Skin epidermis (tissue), 12 donors: ENCODE results near the gene ZFAND2A.
"Not testable (repeated sequence)": the region's sequence is repeated elsewhere in the genome, so short reads cannot be mapped to it uniquely, and the experiment has no call there.

ENCODE experiments used
- H3K27ac ChIP-seq, 21 experiments: fragments of 200-600 bp; sonication (generic) in 11 of 21; one replicate each; pipeline ENCODE4 v1.5.0; 2020; ENCODE audit warnings: mild to moderate bottlenecking in 3 of 21, inconsistent platforms in 2 of 21, moderate library complexity in 2 of 21
- H3K4me3 ChIP-seq, 7 experiments: fragments of 200-600 bp; sonication (generic) in 2 of 7; one replicate each; pipeline ENCODE4 v1.5.0; 2020; ENCODE audit warnings: inconsistent platforms in 2 of 7, mild to moderate bottlenecking in 2 of 7, moderate library complexity in 1 of 7

ZFAND2A gene

DNA sequence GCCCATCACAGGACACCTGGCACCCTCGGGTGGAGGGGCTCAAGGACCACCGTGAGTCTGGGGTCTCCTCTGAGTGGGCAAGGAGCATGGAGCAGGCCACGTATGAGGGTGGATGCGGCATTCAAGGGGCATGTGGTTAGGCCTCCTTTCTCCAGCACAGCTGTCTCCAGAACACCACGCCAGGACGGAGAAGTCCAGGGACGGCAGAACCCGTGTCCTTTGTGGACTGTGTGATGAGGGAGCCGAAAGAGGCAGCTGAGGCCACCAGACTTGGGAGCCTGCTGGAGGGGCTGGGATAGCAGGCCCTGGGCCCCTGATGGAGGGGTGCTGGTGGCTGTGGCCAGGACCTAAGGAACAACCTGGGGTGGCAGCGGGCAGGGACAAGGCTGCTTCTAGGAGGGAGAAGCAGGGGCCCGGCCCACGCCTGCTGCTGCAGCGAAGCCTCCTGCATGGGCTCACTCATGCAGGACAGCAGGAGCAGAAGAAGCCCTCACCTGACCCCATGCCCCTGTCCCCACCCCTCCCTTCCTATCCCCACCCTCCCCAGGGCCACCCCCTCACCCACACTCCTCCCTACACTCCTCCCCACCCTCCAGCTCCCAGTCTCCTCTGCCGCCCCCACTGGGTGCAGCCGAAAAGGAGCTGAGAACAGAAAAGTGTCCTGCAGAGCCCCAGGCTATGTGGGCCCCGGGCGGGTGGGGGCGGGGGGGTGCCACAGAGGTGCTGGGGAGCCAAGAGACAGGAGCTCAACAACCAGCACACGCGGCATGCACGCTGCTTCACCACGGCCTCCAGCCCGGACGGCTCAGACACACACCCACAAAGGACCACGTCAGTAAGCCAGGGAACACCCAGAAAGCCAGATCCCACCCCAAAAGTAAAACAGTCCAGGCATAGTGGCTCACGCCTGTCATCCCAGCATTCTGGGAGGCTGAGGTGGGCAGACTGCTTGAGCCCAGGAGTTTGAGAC lies 29.7 kb downstream of the ZFAND2A start:
- no peak overlapping the region for H3K4me3 ChIP-seq
- H3K27ac ChIP-seq: no peak overlapping the region

DNA sequence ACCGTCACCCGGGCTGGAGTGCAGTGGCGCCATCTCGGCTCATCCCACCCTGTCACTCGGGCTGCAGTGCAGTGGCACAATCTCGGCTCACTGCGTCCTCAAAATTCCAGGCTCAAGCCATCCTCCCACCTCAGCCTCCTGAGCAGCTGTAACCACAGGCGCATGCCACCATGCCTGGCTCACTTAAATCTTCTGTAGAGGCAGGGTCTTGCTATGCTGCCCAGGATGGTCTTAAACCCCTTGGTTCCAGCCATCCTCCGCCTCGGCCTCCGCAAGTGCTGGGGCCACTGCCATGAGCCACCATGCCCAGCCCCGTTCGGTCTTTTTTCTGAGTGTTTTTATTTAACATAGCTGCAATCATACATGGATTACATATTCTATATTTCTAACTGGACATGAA lies 30.6 kb downstream of the ZFAND2A start:
- Histone ChIP-seq H3K4me3 (no peak overlapping the region), H3K27ac (no peak overlapping the region)

GRCh38 chr7:1127001-1127400 lies 33.0 kb downstream of the ZFAND2A start:
- H3K27ac ChIP-seq: no peak overlapping the region
- H3K4me3 ChIP-seq: no peak overlapping the region

GRCh38 chr7:1125603-1125969 lies 34.4 kb downstream of the ZFAND2A start:
- H3K4me3 ChIP-seq: no peak overlapping the region
- H3K27ac ChIP-seq: no peak overlapping the region

DNA sequence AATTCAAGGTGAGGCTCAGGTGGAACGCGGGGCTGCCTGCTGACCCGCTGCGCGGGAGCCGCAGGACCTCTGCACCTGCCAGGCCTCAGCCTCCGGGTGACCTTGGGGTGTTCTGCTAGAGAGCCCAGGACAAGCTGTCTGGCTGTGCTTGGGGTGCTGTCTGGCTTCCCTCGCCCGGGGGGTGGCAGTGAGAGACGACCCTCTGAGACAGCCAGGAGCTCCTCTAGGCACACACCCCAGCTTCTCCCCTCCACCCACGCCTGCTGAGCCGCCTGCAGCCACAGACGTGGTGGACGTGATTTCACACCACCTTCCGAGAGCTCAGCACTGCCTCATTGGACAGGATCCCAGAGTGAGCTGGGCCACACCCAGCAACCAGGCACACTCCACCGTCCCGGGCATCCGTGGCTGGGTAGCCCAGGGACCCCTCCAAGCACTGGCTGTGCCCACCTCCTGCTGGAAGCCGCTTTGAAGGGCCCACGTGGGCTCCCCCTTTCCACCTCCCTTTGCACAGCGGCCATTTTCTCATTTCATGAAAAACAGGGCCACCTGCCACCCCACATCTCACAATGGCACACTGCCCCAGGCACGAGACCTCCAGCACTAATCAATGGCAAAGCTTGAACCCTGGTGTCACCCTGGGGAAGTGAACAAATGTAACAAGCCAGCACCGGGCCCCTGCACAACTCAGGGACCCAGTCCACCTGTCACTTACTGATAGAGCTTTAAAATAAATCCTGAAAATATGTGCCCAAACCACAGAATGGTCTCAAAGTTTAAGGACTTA lies 35.0 kb downstream of the ZFAND2A start:
- Histone ChIP-seq H3K27ac (peak overlapping the region in 5 of 21 experiments; percentile 3 to 31 (median 21)), H3K4me3 (no peak overlapping the region)

- Histone ChIP-seq H3K4me3 (no peak overlapping the region), H3K27ac (peak overlapping the region in 11 of 21 experiments; percentile 2 to 77 (median 54))
Observed at GRCh38 chr7:1124164-1124563, 35.8 kb downstream of the ZFAND2A start.

GRCh38 chr7:1123715-1124114 lies 36.3 kb downstream of the ZFAND2A start:
- H3K4me3 ChIP-seq: no peak overlapping the region
- peak overlapping the region in 11 of 21 experiments; percentile 2 to 77 (median 54) for H3K27ac ChIP-seq

DNA sequence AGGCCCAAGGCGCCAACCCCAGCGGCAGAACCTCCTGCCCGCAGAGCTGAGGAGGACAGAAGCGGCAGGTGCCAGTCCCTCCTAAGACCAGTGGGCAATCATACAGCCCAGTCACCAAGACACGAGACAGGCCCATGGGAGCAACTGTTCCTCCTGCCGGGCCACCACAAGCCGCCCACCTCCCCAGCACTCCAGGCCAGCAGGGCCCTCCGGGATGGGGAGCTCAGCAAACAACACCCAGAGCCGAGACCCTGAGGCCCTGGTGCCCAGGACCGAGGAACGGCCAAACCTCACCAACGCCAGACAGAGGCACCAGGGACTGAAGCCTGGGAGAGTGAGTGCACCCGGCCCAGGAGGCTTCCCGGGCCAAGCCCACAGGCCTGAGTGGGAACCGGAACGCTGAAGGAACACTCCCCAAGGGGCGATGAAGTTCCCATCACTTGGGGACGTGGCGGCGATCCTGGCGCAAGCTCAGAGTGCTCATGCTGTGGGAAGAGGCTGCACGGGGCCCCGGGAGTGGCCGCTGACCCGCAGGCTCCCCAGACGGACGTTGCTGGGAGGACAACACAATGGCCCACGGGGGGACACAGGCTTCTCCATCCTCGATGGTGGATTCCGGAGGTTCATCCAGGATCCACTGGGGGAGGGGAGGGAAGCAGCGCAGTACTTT lies 37.0 kb downstream of the ZFAND2A start:
- H3K27ac ChIP-seq: peak overlapping the region in 5 of 21 experiments; percentile 13 to 77 (median 54)
- no peak overlapping the region for H3K4me3 ChIP-seq

- peak overlapping the region in 3 of 21 experiments; percentile 13 to 77 (median 54) for H3K27ac ChIP-seq
- H3K4me3 ChIP-seq: no peak overlapping the region
Observed at GRCh38 chr7:1121886-1122831, 37.8 kb downstream of the ZFAND2A start.

GRCh38 chr7:1121476-1121875 lies 38.5 kb downstream of the ZFAND2A start:
- no peak overlapping the region for H3K27ac ChIP-seq
- H3K4me3 ChIP-seq: no peak overlapping the region

DNA sequence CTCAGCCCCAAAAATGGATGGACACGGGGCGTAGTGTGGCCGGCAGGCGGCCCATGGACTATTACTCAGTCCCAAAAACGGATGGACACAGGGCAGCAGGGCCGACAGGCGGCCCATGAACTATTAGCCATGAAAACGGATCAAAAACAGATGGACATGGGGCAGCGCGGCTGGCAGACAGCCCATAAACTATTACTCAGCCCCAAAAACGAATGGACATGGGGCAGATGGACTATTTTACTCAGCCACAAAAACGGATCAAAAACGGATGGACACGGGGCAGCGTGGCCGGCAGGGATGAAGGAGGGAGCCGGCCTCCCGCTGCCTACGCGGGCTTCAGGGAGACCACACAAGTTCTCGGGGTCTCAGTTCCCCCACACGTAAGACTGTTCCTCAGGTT lies 39.2 kb downstream of the ZFAND2A start:
- Histone ChIP-seq H3K4me3 (no peak overlapping the region), H3K27ac (no peak overlapping the region)

DNA sequence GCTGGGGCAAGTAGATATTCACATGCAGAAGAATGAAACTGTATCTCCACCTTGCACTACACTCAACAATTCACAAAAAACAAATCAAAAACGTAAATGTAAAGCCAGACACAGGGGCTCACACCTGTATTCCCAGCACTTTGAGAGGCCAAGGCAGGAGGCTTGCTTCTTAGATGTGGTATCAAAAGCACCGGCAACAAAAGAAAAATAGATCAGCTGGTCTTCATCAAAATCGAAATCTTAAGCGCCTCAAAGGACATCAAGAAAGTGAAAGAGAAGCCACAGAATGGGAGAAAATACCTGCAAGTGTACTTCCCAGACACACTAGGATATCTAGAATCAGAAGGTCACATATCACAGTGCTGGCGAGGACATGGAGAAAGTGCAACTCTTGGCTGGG lies 40.8 kb downstream of the ZFAND2A start:
- Histone ChIP-seq H3K27ac (no peak overlapping the region), H3K4me3 (no peak overlapping the region)

DNA sequence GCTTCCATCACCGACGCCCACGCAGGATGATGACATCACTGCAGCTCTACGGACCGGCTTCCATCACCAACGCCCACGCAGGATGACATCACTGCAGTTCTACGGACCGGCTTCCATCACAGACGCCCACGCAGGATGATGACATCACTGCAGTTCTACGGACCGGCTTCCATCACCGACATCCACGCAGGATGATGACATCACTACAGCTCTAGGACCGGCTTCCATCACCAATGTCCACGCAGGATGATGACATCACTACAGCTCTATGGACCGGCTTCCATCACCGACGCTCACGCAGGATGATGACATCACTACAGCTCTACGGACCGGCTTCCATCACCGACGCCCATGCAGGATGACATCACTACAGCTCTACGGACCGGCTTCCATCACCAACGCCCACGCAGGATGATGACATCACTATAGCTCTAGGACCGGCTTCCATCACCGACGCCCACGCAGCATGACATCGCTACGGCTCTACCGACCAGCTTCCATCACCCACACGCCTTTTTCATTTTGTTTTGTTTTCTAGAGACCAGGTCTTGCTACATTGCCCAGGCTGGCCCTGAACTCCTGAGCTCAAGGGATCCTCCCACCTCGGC lies 42.6 kb downstream of the ZFAND2A start:
- Histone ChIP-seq H3K27ac (no peak overlapping the region), H3K4me3 (no peak overlapping the region)

DNA sequence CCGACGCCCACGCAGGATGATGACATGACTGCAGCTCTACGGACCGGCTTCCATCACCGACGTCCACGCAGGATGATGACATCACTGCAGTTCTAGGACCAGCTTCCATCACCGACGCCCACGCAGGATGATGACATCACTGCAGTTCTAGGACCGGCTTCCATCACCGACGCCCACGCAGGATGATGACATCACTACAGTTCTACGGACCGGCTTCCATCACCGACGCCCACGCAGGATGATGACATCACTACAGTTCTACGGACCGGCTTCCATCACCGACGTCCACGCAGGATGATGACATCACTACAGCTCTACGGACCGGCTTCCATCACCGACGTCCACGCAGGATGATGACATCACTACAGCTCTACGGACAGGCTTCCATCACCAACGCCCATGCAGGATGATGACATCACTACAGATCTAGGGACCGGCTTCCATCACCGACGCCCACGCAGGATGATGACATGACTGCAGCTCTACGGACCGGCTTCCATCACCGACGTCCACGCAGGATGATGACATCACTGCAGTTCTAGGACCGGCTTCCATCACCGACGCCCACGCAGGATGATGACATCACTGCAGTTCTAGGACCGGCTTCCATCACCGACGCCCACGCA lies 43.5 kb downstream of the ZFAND2A start:
- H3K4me3 ChIP-seq, H3K27ac ChIP-seq: not testable (repeated sequence)

- not testable (repeated sequence) for H3K27ac ChIP-seq, H3K4me3 ChIP-seq
Observed at GRCh38 chr7:1115171-1116045, 44.6 kb downstream of the ZFAND2A start.

DNA sequence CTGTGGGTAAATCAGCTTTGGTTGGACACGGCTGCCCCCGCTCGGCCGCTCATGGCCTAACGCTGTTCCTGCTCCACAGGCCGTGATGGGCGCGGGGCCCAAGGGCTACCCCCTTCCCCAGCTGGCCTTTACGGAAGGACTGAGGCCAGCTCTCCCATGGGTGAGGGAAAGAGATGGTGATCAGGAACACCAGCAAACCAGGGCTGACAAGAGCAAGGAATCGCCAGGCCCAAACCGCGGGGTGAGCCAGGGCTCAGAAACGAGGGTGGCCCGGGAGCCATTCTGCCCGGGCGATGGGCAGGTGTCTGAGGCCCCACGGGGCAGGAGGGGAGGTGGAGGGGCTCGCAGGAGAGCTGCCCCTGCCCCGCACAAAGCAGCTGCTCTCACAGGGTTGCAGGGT lies 45.5 kb downstream of the ZFAND2A start:
- H3K27ac ChIP-seq: no peak overlapping the region

DNA sequence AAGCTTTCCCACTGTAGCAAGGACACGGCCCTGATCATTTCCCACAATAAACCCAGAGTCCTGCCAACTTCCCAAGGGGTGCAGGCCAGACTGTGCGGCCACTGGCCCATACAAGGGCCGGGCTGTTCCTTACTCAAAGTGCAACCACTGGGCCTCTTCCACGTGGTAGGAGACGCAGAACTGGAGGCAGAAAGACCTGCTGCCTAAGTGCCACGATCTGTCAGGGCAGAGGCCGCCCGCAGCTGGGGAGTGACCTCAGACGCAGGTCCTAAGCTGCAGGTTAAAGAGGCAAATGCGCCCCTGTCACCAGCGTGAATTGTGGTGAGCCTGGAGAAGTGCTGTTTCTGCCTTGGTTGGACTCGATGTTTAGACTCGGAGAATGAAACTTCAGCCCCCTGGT lies 45.9 kb downstream of the ZFAND2A start:
- Histone ChIP-seq H3K4me3 (no peak overlapping the region), H3K27ac (no peak overlapping the region)

More for the DNA sequence above, 45.5 kb downstream of the ZFAND2A start:
- H3K4me3 ChIP-seq: no peak overlapping the region
